Right lobe of liver (tissue), 4 donors: ENCODE data around the gene MPL.

Experiments used
- CTCF ChIP-seq, 4 donors: fragments of 200-600 bp in 3 of 4; fragments of 450-650 bp in 1 of 4; IDR thresholded peaks; one replicate each; pipeline versions ENCODE4 v1.5.1 to v1.8.0; 2016 to 2022; ENCODE audit warnings: antibody characterized with exemption in 4 of 4, mild to moderate bottlenecking in 2 of 4
- POLR2A ChIP-seq: fragments of 450-650 bp; IDR thresholded peaks from one replicate; pipeline ENCODE4 v1.6.1; 2017; ENCODE audit warnings: antibody characterized with exemption, mild to moderate bottlenecking
- donor health status: DM: no; HTN: no; CAD: no.
- donor health status: DM: no; HTN: no; CAD: no.
- donor health status: DM: no; HTN: yes; CAD: no.

GRCh38 chr1:43311521-43311920 is 26.1 kb upstream of the MPL start:
- TF ChIP-seq CTCF (IDR thresholded peaks at IDR 0.05) (no peak), POLR2A (no peak)
